Adrenal gland (tissue), 12 donors: ENCODE measurements around the gene BCLAF3. TPM values are rescaled to one million over a fixed set of nuclear protein-coding genes. Genes with fewer than 3 reads are reported as not detected.

Experiments
- DNase-seq, 7 donors: peaks; one replicate each; pipeline ENCODE4 v3.0.0-alpha.2; 2019 to 2020
- H3K27ac ChIP-seq, 5 donors: fragments of 200-600 bp; sonication (generic) in 4 of 5; 1 replicate in 3 of 5; 2 replicates in 2 of 5; pipeline versions ENCODE4 v1.5.1 to v1.8.0; 2016 to 2020; ENCODE audit warnings: mild to moderate bottlenecking in 1 of 5
- H3K27me3 ChIP-seq: fragments of 200-600 bp; 2 replicates; pipeline ENCODE4 v1.8.0; 2021
- H3K36me3 ChIP-seq, 2 donors: fragments of 200-600 bp; replicated peaks in 1 of 2; 1 replicate in 1 of 2; 2 replicates in 1 of 2; pipeline versions ENCODE4 v1.5.1 to v1.8.0; 2018 to 2022
- H3K4me1 ChIP-seq, 2 donors: fragments of 200-600 bp; replicated peaks in 1 of 2; 1 replicate in 1 of 2; 2 replicates in 1 of 2; pipeline versions ENCODE4 v1.5.1 to v1.8.0; 2018 to 2021
- H3K4me3 ChIP-seq, 4 donors: fragments of 200-600 bp; sonication (generic) in 3 of 4; one replicate each; pipeline ENCODE4 v1.5.1; 2016 to 2018
- H3K9me3 ChIP-seq, 3 donors: fragments of 200-600 bp; sonication (generic) in 1 of 3; replicated peaks in 1 of 3; 1 replicate in 2 of 3; 2 replicates in 1 of 3; pipeline versions ENCODE4 v1.5.1 to v1.8.0; 2016 to 2021
- POLR2A ChIP-seq, 2 donors: fragments of 450-650 bp; IDR thresholded peaks; one replicate each; pipeline ENCODE4 v1.6.1; 2017; ENCODE audit warnings: antibody characterized with exemption in 2 of 2, mild to moderate bottlenecking in 2 of 2, moderate library complexity in 1 of 2
- WGBS, 4 donors: extraction: QIAGEN DNeasy Blood & Tissue Kit in 2 of 4; methylation state at CpG; one replicate each; pipeline versions ENCODE4 v1.1.5 to v1.1.7; 2013 to 2017; 5-methylcytosine and 5-hydroxymethylcytosine counted together
- intact Hi-C, 2 donors: fragments of 100-400 bp; cut with DNase I; formaldehyde crosslinking; loops; one replicate each; pipeline versions ENCODE4 v1.14.1 to v1.15.0; 2022 to 2023
- microRNA counts, 2 donors: library from miRNA; unstranded; fragments of <30 nt; microRNA quantifications; one replicate each; lab custom pipeline; 2016
- microRNA-seq, 3 donors: library from miRNA; unstranded; fragments of <30 nt; microRNA quantifications; one replicate each; pipeline ENCODE4, GENCODE V29; 2017 to 2020
- polyA plus RNA-seq, 3 donors: library from polyadenylated mRNA; stranded (reverse); fragments of 200-250 nt in 2 of 3; fragments of 350-450 nt in 1 of 3; fragmentation: Illumina TruSeq in 1 of 3; extraction: RNeasy Lipid Tissue Mini Kit (QIAGEN cat#74804) in 1 of 3; gene quantifications; one replicate each; pipeline ENCODE4 v1.2.3, GENCODE V29; 2013 to 2014
- small RNA-seq, 2 donors: library from RNA; depleted of rRNA; stranded (forward); fragments of <200 nt; gene quantifications; one replicate each; pipeline ENCODE3, GENCODE V24; 2016
- total RNA-seq, 9 donors: library from RNA; depleted of rRNA in 4 of 9; stranded (reverse); fragments of >200 nt in 4 of 9; fragments of 120-200 nt in 1 of 9; fragmentation: NEBNext Ultra II Directional in 1 of 9; extraction: Animal tissue kit (Norgen Biotek cat#: 25700) in 1 of 9; gene quantifications; one replicate each; pipeline versions ENCODE4 v1.1.0 to v1.2.4, GENCODE V29; 2013 to 2023
- TF ChIP-seq, protein P1 (sequence below), 6 experiments: fragments of 450-650 bp in 4 of 6; fragments of 200-600 bp in 2 of 6; sonication (generic) in 1 of 6; IDR thresholded peaks; 1 replicate in 5 of 6; 2 replicates in 1 of 6; pipeline versions ENCODE4 v1.5.1 to v1.8.0; 2016 to 2021; ENCODE audit warnings: antibody characterized with exemption in 6 of 6, mild to moderate bottlenecking in 2 of 6, moderate library complexity in 1 of 6
- donor health status: healthy with polysubstance abuse.
- donor health status: Bipolar disorder and iron deficiency.
- donor health status: DM: yes; HTN: yes; CAD: no.
- donor health status: DM: no; HTN: no; CAD: no.
- donor health status: DM: no; HTN: no; CAD: no.
- donor health status: DM: yes; HTN: yes; CAD: no.

BCLAF3 gene
- total and polyA plus RNA-seq, 12 donors: 1.4 to 9.1 (median 5.4) TPM

GRCh38 chrX:19949340-19949739 is 41.5 kb downstream of the BCLAF3 start:
- no peak overlapping the region for H3K4me3 ChIP-seq
- TF ChIP-seq, protein P1, sequence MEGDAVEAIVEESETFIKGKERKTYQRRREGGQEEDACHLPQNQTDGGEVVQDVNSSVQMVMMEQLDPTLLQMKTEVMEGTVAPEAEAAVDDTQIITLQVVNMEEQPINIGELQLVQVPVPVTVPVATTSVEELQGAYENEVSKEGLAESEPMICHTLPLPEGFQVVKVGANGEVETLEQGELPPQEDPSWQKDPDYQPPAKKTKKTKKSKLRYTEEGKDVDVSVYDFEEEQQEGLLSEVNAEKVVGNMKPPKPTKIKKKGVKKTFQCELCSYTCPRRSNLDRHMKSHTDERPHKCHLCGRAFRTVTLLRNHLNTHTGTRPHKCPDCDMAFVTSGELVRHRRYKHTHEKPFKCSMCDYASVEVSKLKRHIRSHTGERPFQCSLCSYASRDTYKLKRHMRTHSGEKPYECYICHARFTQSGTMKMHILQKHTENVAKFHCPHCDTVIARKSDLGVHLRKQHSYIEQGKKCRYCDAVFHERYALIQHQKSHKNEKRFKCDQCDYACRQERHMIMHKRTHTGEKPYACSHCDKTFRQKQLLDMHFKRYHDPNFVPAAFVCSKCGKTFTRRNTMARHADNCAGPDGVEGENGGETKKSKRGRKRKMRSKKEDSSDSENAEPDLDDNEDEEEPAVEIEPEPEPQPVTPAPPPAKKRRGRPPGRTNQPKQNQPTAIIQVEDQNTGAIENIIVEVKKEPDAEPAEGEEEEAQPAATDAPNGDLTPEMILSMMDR (IDR thresholded peaks at IDR 0.05): no peak
- TF ChIP-seq POLR2A (IDR thresholded peaks at IDR 0.05): no peak
- no peaks in the 10 kb centered on the region for H3K27me3 ChIP-seq
- no peaks in the 10 kb centered on the region for H3K36me3 ChIP-seq
- H3K9me3 ChIP-seq: no peaks in the 10 kb centered on the region
- no peak overlapping the region for H3K27ac ChIP-seq
- intact Hi-C loops: no loop called here
- DNase-seq: no peak
- 68 to 95% (median 78%) methylated on average over 2 of the region's 2 CpGs for WGBS, 4 donors
- H3K4me1 ChIP-seq: no peaks in the 10 kb centered on the region

DNA sequence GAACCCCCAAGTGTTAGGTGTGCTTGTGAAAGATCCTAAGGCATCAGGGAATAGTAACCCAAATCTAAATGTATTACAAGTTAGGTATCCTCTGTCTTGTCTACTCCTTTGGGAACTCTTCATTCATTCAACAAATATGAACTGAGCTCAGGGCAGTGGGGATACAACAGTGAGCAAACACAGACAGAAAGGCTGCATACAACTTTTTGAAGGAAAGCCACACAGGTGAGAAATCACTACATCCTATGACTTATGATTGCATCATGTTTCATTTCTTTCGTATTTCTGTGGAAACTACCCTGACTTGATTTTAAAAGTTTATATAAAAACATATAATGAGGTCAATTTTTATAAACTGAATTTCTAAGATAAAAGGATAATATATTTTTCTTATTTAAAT is 43.2 kb downstream of the BCLAF3 start:
- intact Hi-C loops: no loop called here
- no peak for TF ChIP-seq POLR2A (IDR thresholded peaks at IDR 0.05)
- TF ChIP-seq, protein P1 (IDR thresholded peaks at IDR 0.05): no peak
- DNase-seq: no peak
- Histone ChIP-seq H3K4me1 (no peaks in the 10 kb centered on the region), H3K27ac (no peak overlapping the region), H3K4me3 (no peak overlapping the region), H3K9me3 (no peaks in the 10 kb centered on the region), H3K36me3 (no peaks in the 10 kb centered on the region), H3K27me3 (no peaks in the 10 kb centered on the region)
- 80 to 96% (median 87%) methylated on average over 1 of the region's 1 CpG for WGBS, 4 donors

MicroRNAs within 50 kb of the gene (microRNA counts, 767-probe panel; counts per million panel counts)
- microRNA hsa-miR-23c (lab: Ali Mortazavi, UCI): 0 counts per million in 2 donors

Small RNA genes lying within 50 kb of the gene (microRNA-seq; reads per million reads assigned to microRNA genes)
- 21.0 to 166 (median 34.7) reads per million in 3 donors for gene MIR23C

Small RNA genes lying within 50 kb of the gene (small RNA-seq; reads per million reads assigned to genes)
- gene MIR23C (0.12 to 0.17 reads per million in 2 donors), gene RF00019 (0 reads per million in 2 donors)

Other genes with a start within 250 kb of the BCLAF3 start
- 10 to 100 TPM in 8 of 9 donors, 1 to 10 TPM in 1; 8.3 to 21.7 (median 14.5) TPM for gene SH3KBP1, start 103.5 kb downstream of the BCLAF3 start, total RNA-seq
- gene SH3KBP1, start 103.5 kb downstream of the BCLAF3 start, polyA plus RNA-seq: 10 to 100 TPM in 2 of 3 donors, 1 to 10 TPM in 1; 4.7 to 19.1 (median 11.2) TPM
- 1 to 10 TPM in 3 of 9 donors, under 1 TPM in 6; 0.25 to 1.9 (median 0.69) TPM for gene MAP7D2, start 125.8 kb upstream of the BCLAF3 start, total RNA-seq
- gene MAP7D2, start 125.8 kb upstream of the BCLAF3 start, polyA plus RNA-seq: 1 to 10 TPM; 1.3 to 6.0 (median 4.4) TPM
- gene EIF1AX, start 150.8 kb upstream of the BCLAF3 start, total RNA-seq: 100 to 1,000 TPM in 1 of 9 donors, 10 to 100 TPM in 8; 23.1 to 103 (median 37.4) TPM
- gene EIF1AX, start 150.8 kb upstream of the BCLAF3 start, polyA plus RNA-seq: 10 to 100 TPM; 17.6 to 66.8 (median 21.6) TPM